DMS53 treated with DMSO at 0.1 percent for 48 hours (cell line): Measurements from ENCODE around the gene COQ5.
"Not testable (repeated sequence)": the region's sequence is repeated elsewhere in the genome, so short reads cannot be mapped to it uniquely, and the experiment has no call there.

ENCODE experiments used
- DNase-seq: peaks from one replicate; lab custom pipeline; 2025; ENCODE audit not compliant: unreplicated experiment; lab: John Stamatoyannopoulos, UW

Gene COQ5

GRCh38 chr12:120528861-120529525 is at the start of gene COQ5:
TSS of gene COQ5 (minus strand) at chr12:120529158. CDS start at chr12:120529141, 17 bp downstream.
- peak; percentile 83 for DNase-seq

- no peak for DNase-seq
Measured at GRCh38 chr12:120574106-120574505, 45.1 kb upstream of the COQ5 start.

- no peak for DNase-seq
Measured at GRCh38 chr12:120573560-120573959, 44.6 kb upstream of the COQ5 start.

GRCh38 chr12:120571299-120571698 is 42.3 kb upstream of the COQ5 start:
- no peak for DNase-seq

- DNase-seq: no peak
Measured at GRCh38 chr12:120563495-120563894, 34.5 kb upstream of the COQ5 start.

- no peak for DNase-seq
Measured at GRCh38 chr12:120562906-120563305, 33.9 kb upstream of the COQ5 start.

- no peak for DNase-seq
Measured at GRCh38 chr12:120557589-120557988, 28.6 kb upstream of the COQ5 start.

GRCh38 chr12:120554678-120555077 is 25.7 kb upstream of the COQ5 start:
- DNase-seq: no peak

- DNase-seq: no peak
Measured at GRCh38 chr12:120546050-120546386, 17.1 kb upstream of the COQ5 start.

- no peak for DNase-seq
Measured at GRCh38 chr12:120544691-120545090, 15.7 kb upstream of the COQ5 start.

- DNase-seq: no peak
Measured at GRCh38 chr12:120542166-120542565, 13.2 kb upstream of the COQ5 start.

GRCh38 chr12:120540445-120540844 is 11.5 kb upstream of the COQ5 start:
- DNase-seq: no peak

- no peak for DNase-seq
Measured at GRCh38 chr12:120539303-120539702, 10.3 kb upstream of the COQ5 start.

- DNase-seq: no peak
Measured at GRCh38 chr12:120538281-120539156, 9.6 kb upstream of the COQ5 start.

- no peak for DNase-seq
Measured at GRCh38 chr12:120537856-120538220, 8.9 kb upstream of the COQ5 start.

- DNase-seq: no peak
Measured at GRCh38 chr12:120536064-120536791, 7.3 kb upstream of the COQ5 start.

GRCh38 chr12:120534703-120535655 is 6.0 kb upstream of the COQ5 start:
- DNase-seq: peak; percentile 35

- DNase-seq: peak; percentile 75
Measured at GRCh38 chr12:120534203-120534702, 5.3 kb upstream of the COQ5 start, which contains the start of gene RNF10. TSS of gene RNF10 (plus strand) at chr12:120534356. CDS start at chr12:120534812, 456 bp downstream.

GRCh38 chr12:120532701-120533238 is 3.8 kb upstream of the COQ5 start:
- DNase-seq: no peak

- not testable (repeated sequence) for DNase-seq
Measured at GRCh38 chr12:120530418-120530761, 1.4 kb upstream of the COQ5 start.
